Measurements from ENCODE around the gene LCE3A. TPM values are rescaled to one million over a fixed set of nuclear protein-coding genes. Genes with fewer than 3 reads are reported as not detected.

Gene LCE3A, protein sequence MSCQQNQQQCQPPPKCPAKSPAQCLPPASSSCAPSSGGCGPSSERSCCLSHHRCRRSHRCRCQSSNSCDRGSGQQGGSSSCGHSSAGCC
- total RNA-seq (2022; extraction: Qiagen RNA extraction) = not detected in 5 replicates

DNA sequence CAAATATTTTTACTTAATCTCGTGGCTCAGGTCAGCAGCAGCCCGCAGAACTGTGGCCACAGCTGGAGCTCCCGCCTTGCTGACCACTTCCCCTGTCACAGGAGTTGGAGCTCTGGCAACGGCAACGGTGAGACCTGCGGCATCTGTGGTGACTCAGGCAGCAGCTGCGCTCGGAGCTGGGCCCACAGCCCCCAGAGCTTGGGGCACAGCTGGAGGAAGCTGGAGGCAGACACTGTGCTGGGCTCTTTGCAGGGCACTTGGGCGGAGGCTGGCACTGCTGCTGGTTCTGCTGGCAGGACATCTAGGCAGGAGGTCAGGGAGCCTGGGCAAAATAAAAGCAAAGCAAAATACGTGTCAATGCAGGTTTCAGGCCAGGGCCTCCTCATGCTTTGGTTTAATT is at the start of gene LCE3A:
LCE3A (minus strand) TSS at position 301 of the 400 bp plus-strand sequence; CDS start at position 301, 0 bp downstream.

DNA sequence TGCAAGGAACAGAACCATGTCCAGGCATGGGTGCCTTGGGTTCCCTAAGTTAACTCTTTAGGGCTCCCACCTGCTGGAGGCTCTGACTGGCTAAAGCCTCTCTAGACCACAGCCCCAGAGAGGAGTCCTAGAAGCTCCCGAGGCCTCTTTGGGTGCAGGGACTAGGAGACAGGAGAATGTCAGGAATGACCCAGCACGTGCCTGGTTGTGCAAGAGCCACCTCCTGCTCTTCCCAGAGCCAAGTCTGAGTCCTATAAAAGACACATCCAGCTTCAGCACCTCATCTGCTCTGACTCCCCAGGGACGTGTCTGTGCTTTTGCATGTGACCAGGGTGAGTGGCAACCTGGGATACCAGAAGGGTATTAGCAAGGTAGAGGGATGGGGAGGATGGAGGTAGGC is 40.2 kb upstream of the LCE3A start, which contains the start of gene LCE2D:
LCE2D (plus strand) TSS at position 283 of the 400 bp plus-strand sequence. CDS start 726 bp downstream, outside the sequence.

DNA sequence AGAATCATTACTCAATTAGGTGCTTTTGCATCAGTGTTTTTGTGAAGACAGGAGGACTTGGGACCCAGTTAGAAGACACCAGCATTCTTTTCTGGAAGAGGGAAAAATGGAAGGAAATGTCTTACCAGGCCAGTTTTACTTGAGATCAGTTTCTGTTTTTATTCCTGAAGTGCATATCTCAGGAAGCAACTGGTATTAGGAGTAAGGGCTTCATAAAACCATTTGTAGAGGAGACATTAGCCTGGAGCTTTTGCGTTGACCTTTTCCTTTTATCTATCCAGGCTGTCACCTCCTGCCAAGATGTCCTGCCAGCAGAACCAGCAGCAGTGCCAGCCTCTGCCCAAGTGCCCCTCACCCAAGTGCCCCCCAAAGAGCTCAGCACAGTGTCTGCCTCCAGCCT is 9.4 kb downstream of the LCE3A start, which contains the start of gene LCE3B:
LCE3B (plus strand) TSS at position 301 of the 400 bp plus-strand sequence; CDS start at position 301, 0 bp downstream.

GRCh38 chr1:152599934-152600333 is 23.0 kb downstream of the LCE3A start, which contains the start of gene LCE3C:
Gene LCE3C, plus strand, starts transcription at chr1:152600234. Its CDS starts 498 bp downstream, at chr1:152600732.

DNA sequence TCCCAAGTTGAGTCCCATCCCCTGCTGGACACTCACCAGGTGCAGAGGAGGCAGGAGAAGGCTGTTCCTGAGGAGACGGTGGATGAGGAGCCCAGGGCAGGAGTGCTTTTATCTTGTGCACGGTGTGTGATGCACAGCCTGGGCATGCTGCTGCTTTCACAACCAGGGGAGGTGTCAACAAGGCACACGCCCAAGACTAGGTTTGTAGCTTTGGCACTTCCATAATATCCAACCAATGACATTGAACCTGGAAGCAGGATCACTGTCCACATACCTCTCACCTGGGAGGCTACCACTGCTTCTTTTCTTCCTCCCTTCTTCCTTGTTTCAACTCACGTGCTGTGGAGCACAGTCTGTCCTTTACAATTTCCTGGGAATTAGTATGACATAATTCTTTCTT is 42.5 kb downstream of the LCE3A start, which contains the start of gene LCE3D:
LCE3D (minus strand) TSS at position 84 of the 400 bp plus-strand sequence. CDS start 580 bp downstream, outside the sequence.

Other genes with a start within 250 kb of the LCE3A start
- not detected in 5 replicates for gene CRNN, start 208.8 kb downstream of the LCE3A start, total RNA-seq (2022; extraction: Qiagen RNA extraction)
- 0.20 TPM in 1 of 5 replicates, not detected in the others for gene LCE5A, start 112.3 kb downstream of the LCE3A start, total RNA-seq (2022; extraction: Qiagen RNA extraction)
- 0.29 to 0.70 TPM (median 0.32 TPM) in 5 replicates for gene CRCT1, start 108.6 kb downstream of the LCE3A start, total RNA-seq (2022; extraction: Qiagen RNA extraction)
- gene LCE3E, start 56.3 kb downstream of the LCE3A start, total RNA-seq (2022; extraction: Qiagen RNA extraction) = 0.30 TPM in 1 of 5 replicates, not detected in the others
- gene LCE3D, start 42.6 kb downstream of the LCE3A start, total RNA-seq (2022; extraction: Qiagen RNA extraction) = 2.6 to 3.6 TPM (median 3.1 TPM) in 5 replicates
- gene LCE3C, start 22.9 kb downstream of the LCE3A start, total RNA-seq (2022; extraction: Qiagen RNA extraction) = not detected in 5 replicates
- not detected in 5 replicates for gene LCE3B, start 9.3 kb downstream of the LCE3A start, total RNA-seq (2022; extraction: Qiagen RNA extraction)
- gene LCE2D, start 40.3 kb upstream of the LCE3A start, total RNA-seq (2022; extraction: Qiagen RNA extraction) = not detected in 5 replicates
- gene LCE2C, start 52.2 kb upstream of the LCE3A start, total RNA-seq (2022; extraction: Qiagen RNA extraction) = not detected in 5 replicates
- not detected in 5 replicates for gene LCE2B, start 63.0 kb upstream of the LCE3A start, total RNA-seq (2022; extraction: Qiagen RNA extraction)
- not detected in 5 replicates for gene LCE2A, start 75.2 kb upstream of the LCE3A start, total RNA-seq (2022; extraction: Qiagen RNA extraction)
- gene LCE4A, start 85.1 kb upstream of the LCE3A start, total RNA-seq (2022; extraction: Qiagen RNA extraction) = not detected in 5 replicates
- not detected in 5 replicates for gene KPRP, start 134.9 kb upstream of the LCE3A start, total RNA-seq (2022; extraction: Qiagen RNA extraction)
- gene LCE1F, start 152.0 kb upstream of the LCE3A start, total RNA-seq (2022; extraction: Qiagen RNA extraction) = not detected in 5 replicates
- 0.08 to 0.17 TPM (median 0.12 TPM) in 3 of 5 replicates, not detected in the others for gene LCE1E, start 163.2 kb upstream of the LCE3A start, total RNA-seq (2022; extraction: Qiagen RNA extraction)
- gene LCE1D, start 173.6 kb upstream of the LCE3A start, total RNA-seq (2022; extraction: Qiagen RNA extraction) = not detected in 5 replicates
- not detected in 5 replicates for gene LCE1C, start 183.5 kb upstream of the LCE3A start, total RNA-seq (2022; extraction: Qiagen RNA extraction)
- gene LCE1B, start 188.9 kb upstream of the LCE3A start, total RNA-seq (2022; extraction: Qiagen RNA extraction) = 0.11 TPM in 1 of 5 replicates, not detected in the others
- gene LCE1A, start 204.4 kb upstream of the LCE3A start, total RNA-seq (2022; extraction: Qiagen RNA extraction) = not detected in 5 replicates
- not detected in 5 replicates for gene LCE6A, start 219.8 kb upstream of the LCE3A start, total RNA-seq (2022; extraction: Qiagen RNA extraction)
- gene LCE7A, start 236.9 kb upstream of the LCE3A start, total RNA-seq (2022; extraction: Qiagen RNA extraction) = not detected in 5 replicates